HG03342 (cell line): ENCODE data around the gene TBC1D32.
"Not testable (repeated sequence)": the region's sequence is repeated elsewhere in the genome, so short reads cannot be mapped to it uniquely, and the experiment has no call there.

Experiments used
- ATAC-seq: cut with Tn5 transposase; IDR thresholded peaks from one replicate; pipeline ENCODE4 v1.9.1; 2021; ENCODE audit warnings: mild to moderate bottlenecking, moderate library complexity; ENCODE audit not compliant: unreplicated experiment

Gene TBC1D32

DNA sequence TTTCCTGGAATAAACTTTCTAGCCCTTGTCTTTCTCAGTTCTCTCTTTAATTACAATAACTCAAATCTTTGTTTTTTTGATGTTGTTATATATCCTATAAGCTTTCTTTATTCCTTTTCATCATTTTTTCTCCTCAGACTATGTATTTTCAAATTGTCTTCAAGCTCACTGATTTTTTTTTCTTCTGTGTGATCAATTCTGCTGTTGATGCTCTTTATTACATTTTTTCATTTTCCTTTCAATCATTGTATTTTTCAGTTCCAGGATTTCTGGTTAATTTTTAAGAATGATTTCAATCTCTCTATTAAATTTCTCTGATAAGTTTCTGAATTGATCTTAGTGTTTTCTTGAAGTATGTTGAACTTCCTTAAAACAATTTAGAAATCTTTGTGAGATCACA, 209.7 kb downstream of the TBC1D32 start:
- no peak for ATAC-seq

DNA sequence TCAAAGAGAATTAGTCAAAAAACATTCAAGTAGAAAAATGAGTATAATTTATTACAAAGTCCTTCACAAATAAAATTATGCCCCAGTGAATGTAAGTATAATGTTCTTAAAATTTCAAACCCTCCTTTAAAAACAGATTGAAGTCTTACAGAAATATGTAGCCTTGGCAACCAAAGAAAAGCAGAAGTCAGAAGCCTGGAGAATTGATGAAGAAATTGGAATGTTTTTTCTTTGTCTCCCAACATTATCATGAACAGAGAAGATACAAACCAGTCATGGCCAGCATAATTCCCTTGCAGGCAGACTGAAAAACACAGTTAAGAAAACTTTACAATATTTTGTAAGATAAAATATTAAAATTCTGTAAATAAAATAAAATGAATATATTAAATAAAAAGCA, 221.9 kb downstream of the TBC1D32 start:
- no peak for ATAC-seq

- no peak for ATAC-seq
Measured at GRCh38 chr6:121110733-121111132, 223.5 kb downstream of the TBC1D32 start.

DNA sequence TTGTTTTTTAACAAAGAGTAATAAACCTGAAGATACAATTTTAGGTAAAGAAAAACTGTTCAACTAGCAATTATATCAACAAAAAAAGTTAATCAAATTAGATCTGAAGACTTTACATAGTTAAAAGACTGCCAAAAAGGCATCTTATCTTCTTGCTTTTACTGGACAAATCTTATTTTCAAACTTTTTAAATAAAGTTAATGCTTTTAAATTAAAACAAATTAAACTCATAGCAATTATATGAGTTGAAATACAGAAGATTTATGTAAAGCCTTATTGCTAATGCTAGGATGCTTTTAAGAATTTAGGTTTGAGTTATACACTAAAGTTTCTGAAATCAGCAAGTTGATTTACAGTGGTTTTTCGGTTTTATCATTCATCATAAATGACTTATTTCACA, 227.3 kb downstream of the TBC1D32 start:
- ATAC-seq: no peak

GRCh38 chr6:121105461-121105860, 228.8 kb downstream of the TBC1D32 start:
- no peak for ATAC-seq

DNA sequence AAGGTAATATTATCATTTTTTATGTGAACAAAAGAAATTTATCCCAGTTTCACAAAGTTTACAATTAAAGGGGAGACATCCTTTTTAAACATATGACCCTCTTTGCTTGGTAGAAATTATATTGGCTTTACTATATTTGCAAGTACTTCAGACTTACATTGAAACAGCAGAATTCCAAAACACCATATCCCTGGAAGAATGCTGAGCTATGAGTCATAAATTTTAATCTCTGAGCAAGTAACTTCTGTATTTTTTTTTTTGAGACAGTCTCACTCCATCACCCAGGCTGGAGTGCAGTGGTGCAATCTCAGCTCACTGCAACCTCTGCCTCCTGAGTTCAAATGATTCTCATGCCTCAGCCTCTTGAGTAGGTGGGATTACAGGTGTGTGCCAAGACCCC, 240.4 kb downstream of the TBC1D32 start:
- no peak for ATAC-seq

DNA sequence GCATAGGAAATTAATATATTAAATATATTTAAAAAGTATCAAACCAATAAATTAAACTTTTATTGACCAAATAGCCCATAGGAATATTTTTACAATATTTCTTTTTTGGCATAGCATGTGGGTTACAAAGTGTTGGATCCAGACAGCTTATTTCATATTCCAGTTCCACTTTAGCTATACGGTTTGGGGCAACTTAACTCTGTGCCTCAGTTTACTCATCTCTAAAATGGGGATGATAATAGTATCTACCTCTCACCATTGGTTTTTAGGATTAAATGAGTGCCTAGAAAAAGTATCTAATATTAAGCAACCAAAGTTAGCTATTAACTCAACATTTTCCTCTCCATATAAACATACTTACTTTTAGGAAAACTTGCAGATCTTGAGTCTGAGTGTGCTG, 243.8 kb downstream of the TBC1D32 start:
- no peak for ATAC-seq

DNA sequence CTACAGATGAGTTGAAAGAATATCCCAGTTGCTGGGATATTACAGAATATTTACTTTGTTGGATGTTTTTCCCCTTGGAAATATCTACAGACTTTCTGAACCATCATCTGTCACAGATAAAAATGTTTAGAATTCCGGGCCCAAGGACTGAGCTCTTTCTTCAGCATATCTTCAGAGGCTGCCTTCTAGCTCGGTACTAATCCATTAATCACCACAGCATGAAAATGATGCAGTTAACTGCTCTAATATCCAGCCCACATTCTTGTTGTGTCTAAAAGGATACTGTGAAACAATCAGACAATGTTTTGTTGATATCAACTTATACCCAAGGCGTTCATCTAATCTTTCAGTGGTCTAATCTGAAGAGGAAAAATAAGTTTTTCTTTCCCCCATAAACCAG, 247.4 kb downstream of the TBC1D32 start:
- ATAC-seq: no peak

GRCh38 chr6:121076119-121076518, 258.2 kb downstream of the TBC1D32 start:
- ATAC-seq: peak; percentile 35

DNA sequence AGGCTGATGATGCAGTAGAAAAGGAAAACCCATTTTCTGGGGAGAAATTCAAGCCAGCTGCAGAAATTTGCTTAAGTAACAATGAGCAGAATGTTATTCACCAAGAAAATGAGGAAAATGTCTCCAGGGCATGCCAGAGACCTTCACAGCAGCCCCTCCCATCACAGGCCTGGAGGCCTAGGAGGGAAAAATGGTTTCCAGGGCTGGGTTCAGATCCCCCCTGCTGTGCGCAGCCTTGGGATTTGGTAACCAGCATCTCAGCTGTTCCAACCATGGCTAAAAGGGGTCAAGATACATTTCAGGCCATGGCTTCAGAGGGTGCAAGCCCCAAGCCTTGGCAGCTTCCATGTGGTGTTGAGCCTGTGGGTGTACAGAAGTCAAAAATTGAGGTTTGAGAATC, 265.5 kb downstream of the TBC1D32 start:
- ATAC-seq: not testable (repeated sequence)

DNA sequence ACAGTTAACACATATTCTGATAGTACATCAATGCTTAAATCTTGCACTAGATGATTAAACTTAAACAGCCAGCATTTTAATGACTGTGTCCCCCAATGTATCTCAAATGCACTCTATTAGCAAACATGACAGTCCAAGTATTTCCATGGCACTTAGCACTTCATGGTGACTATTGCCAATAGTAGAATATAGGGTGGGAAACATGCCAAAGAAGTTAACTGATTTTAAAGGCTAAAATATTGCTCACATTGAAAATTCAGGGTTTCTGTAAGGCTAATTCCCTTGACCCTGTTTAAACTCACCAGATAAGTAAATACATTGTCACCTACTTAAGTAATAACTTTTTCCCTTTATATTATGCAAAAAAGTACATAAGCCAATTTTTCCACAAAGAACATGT, 266.9 kb downstream of the TBC1D32 start:
- ATAC-seq: no peak

- ATAC-seq: no peak
Measured at GRCh38 chr6:121064345-121064744, 269.9 kb downstream of the TBC1D32 start.

- peak; percentile 77 for ATAC-seq
Measured at GRCh38 chr6:121055572-121056163, 278.6 kb downstream of the TBC1D32 start.

- ATAC-seq: not testable (repeated sequence)
Measured at GRCh38 chr6:121048593-121048992, 285.7 kb downstream of the TBC1D32 start.

DNA sequence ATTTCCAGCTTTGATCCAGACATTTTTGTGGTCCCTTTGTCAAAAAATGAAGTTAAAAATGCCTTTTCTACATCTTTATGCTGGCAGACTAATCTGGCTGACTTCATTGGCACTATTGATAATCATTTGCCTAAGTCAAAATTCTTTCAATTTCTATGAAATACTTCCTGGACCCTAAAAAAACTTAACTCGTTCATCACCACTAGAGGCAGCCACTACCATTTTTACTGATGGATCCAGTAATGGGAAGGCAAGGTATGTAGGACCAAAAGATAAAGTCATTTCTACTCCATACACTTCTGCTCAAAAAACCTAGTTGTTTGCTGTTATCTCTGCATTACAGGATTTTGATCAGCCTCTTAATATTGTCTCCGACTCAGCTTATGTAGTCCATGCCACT, 289.4 kb downstream of the TBC1D32 start:
- not testable (repeated sequence) for ATAC-seq

- not testable (repeated sequence) for ATAC-seq
Measured at GRCh38 chr6:121043706-121044105, 290.6 kb downstream of the TBC1D32 start.

- ATAC-seq: not testable (repeated sequence)
Measured at GRCh38 chr6:121043211-121043610, 291.1 kb downstream of the TBC1D32 start.

GRCh38 chr6:121042766-121043165, 291.5 kb downstream of the TBC1D32 start:
- no peak for ATAC-seq

- ATAC-seq: no peak
Measured at GRCh38 chr6:121040831-121041230, 293.4 kb downstream of the TBC1D32 start.

GRCh38 chr6:121033091-121033490, 301.2 kb downstream of the TBC1D32 start:
- ATAC-seq: no peak

GRCh38 chr6:121032268-121033006, 301.8 kb downstream of the TBC1D32 start:
- no peak for ATAC-seq
